GM12878 (cell line): ENCODE measurements around the gene THAP7. TPM values are rescaled to one million over a fixed set of nuclear protein-coding genes. Genes with fewer than 3 reads are reported as not detected.

Experiments
- ATAC-seq: fragments of 200-7000 bp; cut with Tn5 transposase; 3 replicates; pipeline ENCODE4 v1.9.1; 2020; ENCODE audit warnings: mild to moderate bottlenecking, moderate library complexity
- BruUV-seq: library from RNA; stranded (reverse); fragments of 400-500 nt; replicated peaks from 2 replicates; lab custom pipeline; 2021; lab: Mats Ljungman, UMichigan
- CTCF ChIA-PET: fragments of 300-600 bp; sonication (Branson Sonifier 250); formaldehyde crosslinking; extraction: SDS; loops from one replicate; lab custom pipeline; 2021; ENCODE audit warnings: inconsistent platforms; lab: Yijun Ruan, JAX
- POLR2A ChIA-PET: fragments of 350-600 bp; formaldehyde crosslinking; extraction: SDS; loops from one replicate; lab custom pipeline; 2021; ENCODE audit warnings: inconsistent platforms; lab: Charles Lee
- RAD21 ChIA-PET: fragments of 300-600 bp; sonication (Branson Sonifier 250); formaldehyde crosslinking; loops from one replicate; lab custom pipeline; 2023; ENCODE audit warnings: antibody characterized with exemption; ENCODE audit not compliant: unreplicated experiment; lab: Charles Lee
- SMC1A ChIA-PET: fragments of 300-600 bp; sonication (Branson Sonifier 250); formaldehyde crosslinking; loops from one replicate; lab custom pipeline; 2023; ENCODE audit not compliant: unreplicated experiment, uncharacterized antibody; lab: Charles Lee
- DNase-seq: peaks from one replicate; pipeline ENCODE4 v3.0.0-alpha.2; 2011; ENCODE audit warnings: low read depth, low spot score
- FAIRE-seq: peaks from 3 replicates; lab custom pipeline; 2011; peaks lifted over from hg19 to GRCh38; lab: Jason Lieb, UNC
- H2AFZ ChIP-seq: 2 replicates; pipeline ENCODE4 v1.6.0; 2011; ENCODE audit warnings: low read depth, low read length, control low read depth; ENCODE audit not compliant: control insufficient read depth
- H3K27ac ChIP-seq: 2 replicates; pipeline ENCODE4 v1.5.1; 2011; ENCODE audit warnings: control low read depth; ENCODE audit not compliant: control insufficient read depth, insufficient read depth
- H3K27me3 ChIP-seq, 2 experiments: replicated peaks in 1 of 2; 2 replicates each; pipeline versions ENCODE4 v1.6.0 to v1.6.1; 2011; ENCODE audit warnings: low read length in 1 of 2; ENCODE audit not compliant: control insufficient read depth in 2 of 2, insufficient read depth in 2 of 2
- H3K36me3 ChIP-seq, 2 experiments: 2 replicates each; pipeline ENCODE4 v1.5.1; 2011; ENCODE audit warnings: low read length in 1 of 2; ENCODE audit not compliant: control insufficient read depth in 2 of 2, insufficient read depth in 2 of 2
- H3K4me1 ChIP-seq: 2 replicates; pipeline ENCODE4 v1.6.1; 2011; ENCODE audit warnings: mild to moderate bottlenecking, low read length, moderate library complexity, mixed read lengths; ENCODE audit not compliant: control insufficient read depth, insufficient read depth
- H3K4me2 ChIP-seq: 2 replicates; pipeline ENCODE4 v1.6.0; 2011; ENCODE audit warnings: control low read depth; ENCODE audit not compliant: control insufficient read depth, insufficient read depth
- H3K4me3 ChIP-seq: fragments of 200-600 bp; sonication (generic); 2 replicates; pipeline ENCODE4 v1.5.1; 2016
- H3K79me2 ChIP-seq: 2 replicates; pipeline ENCODE4 v1.6.0; 2011; ENCODE audit warnings: low read length; ENCODE audit not compliant: control insufficient read depth, insufficient read depth
- H3K9ac ChIP-seq: 2 replicates; pipeline ENCODE4 v1.8.0; 2011; ENCODE audit warnings: low read length, control low read depth, mixed read lengths; ENCODE audit not compliant: control insufficient read depth, insufficient read depth
- H3K9me3 ChIP-seq: replicated peaks from 3 replicates; pipeline ENCODE4 v1.5.1; 2011; ENCODE audit warnings: mild to moderate bottlenecking, low read length; ENCODE audit not compliant: control insufficient read depth, insufficient read depth
- H4K20me1 ChIP-seq: 2 replicates; pipeline ENCODE4 v1.6.0; 2011; ENCODE audit not compliant: control insufficient read depth, insufficient read depth
- ATF7 ChIP-seq: fragments of 450-650 bp; IDR thresholded peaks from 2 replicates; pipeline ENCODE4 v1.6.1; 2016; ENCODE audit warnings: low read depth, mild to moderate bottlenecking
- BMI1 ChIP-seq: fragments of 450-650 bp; IDR thresholded peaks from 2 replicates; pipeline ENCODE4 v1.6.1; 2016; ENCODE audit warnings: mild to moderate bottlenecking, moderate library complexity, borderline replicate concordance
- EZH2 ChIP-seq: IDR thresholded peaks from 2 replicates; pipeline ENCODE4 v1.6.1; 2012; ENCODE audit warnings: low read depth, mild to moderate bottlenecking, control low read depth, inconsistent platforms, low read length, borderline replicate concordance; ENCODE audit not compliant: control insufficient read depth
- FOXK2 ChIP-seq: fragments of 450-650 bp; IDR thresholded peaks from 2 replicates; pipeline ENCODE4 v1.6.1; 2017; ENCODE audit warnings: mild to moderate bottlenecking, moderate library complexity
- GATAD2B ChIP-seq: fragments of 450-650 bp; conservative IDR thresholded peaks from 2 replicates; pipeline ENCODE4 v1.6.1; 2017; ENCODE audit warnings: low read depth, mild to moderate bottlenecking, moderate library complexity
- RB1 ChIP-seq: fragments of 450-650 bp; formaldehyde crosslinking; IDR thresholded peaks from 2 replicates; pipeline ENCODE4 v1.6.1; 2017; ENCODE audit warnings: mild to moderate bottlenecking, borderline replicate concordance
- SUZ12 ChIP-seq: fragments of 200-600 bp; sonication (generic); IDR thresholded peaks from one replicate; pipeline ENCODE4 v1.6.1; 2018; ENCODE audit warnings: antibody characterized with exemption, mild to moderate bottlenecking; ENCODE audit not compliant: unreplicated experiment
- ZNF274 ChIP-seq: IDR thresholded peaks from one replicate; pipeline ENCODE4 v1.8.0; 2011; ENCODE audit not compliant: insufficient read length, insufficient read depth
- WGBS: methylation state at CpG from one replicate; pipeline ENCODE4 v1.1.6; 2016; ENCODE audit warnings: low lambda C conversion rate; ENCODE audit not compliant: insufficient replicate concordance, insufficient coverage; ENCODE audit errors: missing lambda C conversion rate; 5-methylcytosine and 5-hydroxymethylcytosine counted together
- in situ Hi-C: fragments of 300-500 bp; cut with MboI; formaldehyde crosslinking; loops from 9 replicates; pipeline ENCODE4 v1.14.3; 2018; ENCODE audit warnings: mixed read lengths
- intact Hi-C: fragments of 100-400 bp; cut with micrococcal nuclease; formaldehyde crosslinking; loops from one replicate; pipeline ENCODE4 v1.14.2; 2022; ENCODE audit not compliant: unreplicated experiment
- polyA plus RNA-seq, 11 experiments: library from polyadenylated mRNA; depleted of rRNA in 4 of 11; unstranded in 6 of 11; stranded (reverse) in 5 of 11; fragments of >200 nt; fragmentation: Nextera tagmentation in 4 of 11; fragmentation: Illumina TruSeq in 1 of 11; extraction: Ambion mirVana in 4 of 11; extraction: Trizol in 1 of 11; gene quantifications; 1 replicate in 1 of 11; 2 replicates in 10 of 11; pipeline versions ENCODE4 v1.2.1 to v1.2.3, GENCODE V29; 2011 to 2016; ENCODE audit warnings: inconsistent platforms in 2 of 11, missing spikeins in 2 of 11, low read depth in 1 of 11
- total RNA-seq, 4 experiments: library from RNA; depleted of rRNA in 3 of 4; stranded (reverse); fragments of >200 nt in 3 of 4; fragmentation: Illumina TruSeq in 1 of 4; extraction: Trizol in 1 of 4; gene quantifications; 2 replicates each; pipeline versions ENCODE4 v1.2.1 to v1.2.3, GENCODE V29; 2013 to 2021
- TF ChIP-seq, protein P1 (sequence below): IDR thresholded peaks from 2 replicates; pipeline ENCODE4 v1.6.1; 2012; ENCODE audit warnings: low read length, inconsistent platforms
- TF ChIP-seq, protein P2 (sequence below): fragments of 450-650 bp; IDR thresholded peaks from 2 replicates; pipeline ENCODE4 v1.6.1; 2017; ENCODE audit warnings: mild to moderate bottlenecking, low read depth, inconsistent platforms; ENCODE audit not compliant: poor library complexity, severe bottlenecking
- TF ChIP-seq, protein P3 (sequence below): fragments of 150-350 bp; IDR thresholded peaks from 2 replicates; pipeline ENCODE4 v1.6.1; 2016; ENCODE audit warnings: low read depth, low read length
- TF ChIP-seq, protein P4 (sequence below): IDR thresholded peaks from 2 replicates; pipeline ENCODE4 v1.6.1; 2011; ENCODE audit warnings: low read depth, mild to moderate bottlenecking, low read length, moderate library complexity, borderline replicate concordance; ENCODE audit errors: extremely low read depth
- TF ChIP-seq, protein P5 (sequence below): IDR thresholded peaks from 2 replicates; pipeline ENCODE4 v1.6.1; 2012; ENCODE audit warnings: low read depth, low read length, improper control_type of control experiment

The THAP7 gene
- total and polyA plus RNA-seq, 10 of the 15 experiments (the other 5 are each of a cell fraction or from before 2014, with no cell fraction given): 0.66 to 58.3 (median 26.3) TPM

DNA sequence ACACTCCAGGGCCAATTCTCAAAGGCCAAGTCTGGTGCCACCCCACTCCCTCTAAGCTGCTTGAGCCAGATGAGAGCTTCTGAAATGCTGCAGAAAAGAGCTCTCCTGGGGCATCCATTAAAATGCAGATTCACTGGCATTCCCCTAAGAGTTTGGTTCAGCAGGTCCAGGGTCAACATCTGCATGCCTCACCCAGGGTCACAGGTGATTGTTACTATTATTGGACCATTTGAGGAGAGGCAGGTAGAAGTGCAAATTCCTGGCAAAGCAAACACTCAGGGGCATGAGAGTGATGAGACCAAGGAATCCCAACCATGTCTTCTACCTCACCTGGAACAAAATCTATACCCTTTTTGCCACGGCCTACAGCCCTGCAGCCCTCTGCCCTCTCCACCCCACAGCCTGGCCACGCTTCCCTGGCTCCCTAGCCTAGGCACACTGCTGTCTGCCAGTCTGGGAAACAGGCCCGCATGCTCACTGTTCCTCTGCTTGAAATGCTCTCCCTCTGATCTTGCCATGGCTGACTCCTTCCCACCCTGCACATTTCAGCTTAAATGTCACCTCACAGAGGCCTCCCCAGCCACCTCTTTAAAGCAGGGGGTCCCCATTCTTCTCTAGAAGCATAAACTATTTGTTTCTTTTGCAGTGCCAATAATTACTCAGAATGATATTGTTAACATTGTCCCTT, 8.7 kb upstream of the THAP7 start:
- no TSS peak for BruUV-seq
- Histone ChIP-seq H3K9ac (no peak overlapping the region), H3K79me2 (no peaks in the 10 kb centered on the region), H3K4me3 (no peak overlapping the region), H3K27me3 (no peaks in the 10 kb centered on the region; a peak in 1 of 4 replicates), H3K36me3 (no peaks in the 10 kb centered on the region), H3K4me1 (peaks cover 7% of the 10 kb centered on the region), H4K20me1 (no peaks in the 10 kb centered on the region), H3K4me2 (no peak overlapping the region), H2AFZ (no peak overlapping the region), H3K27ac (no peak overlapping the region), H3K9me3 (no peaks in the 10 kb centered on the region)
- ATAC-seq: no peak
- WGBS: 30% methylated on average over 3 of the region's 3 CpGs
- in situ Hi-C loops (no loop called here), intact Hi-C loops (no loop called here)
- no peak for FAIRE-seq
- ChIA-PET SMC1A (no interaction called here), RAD21 (no interaction called here), POLR2A (no interaction called here), CTCF (no interaction called here)
- DNase-seq: no peak
- TF ChIP-seq ATF7 (no peak), FOXK2 (no peak), RB1 (no peak), SUZ12 (no peak), EZH2 (no peak), BMI1 (no peak), ZNF274 (no peak), GATAD2B (no peak)
- TF ChIP-seq, protein P1, sequence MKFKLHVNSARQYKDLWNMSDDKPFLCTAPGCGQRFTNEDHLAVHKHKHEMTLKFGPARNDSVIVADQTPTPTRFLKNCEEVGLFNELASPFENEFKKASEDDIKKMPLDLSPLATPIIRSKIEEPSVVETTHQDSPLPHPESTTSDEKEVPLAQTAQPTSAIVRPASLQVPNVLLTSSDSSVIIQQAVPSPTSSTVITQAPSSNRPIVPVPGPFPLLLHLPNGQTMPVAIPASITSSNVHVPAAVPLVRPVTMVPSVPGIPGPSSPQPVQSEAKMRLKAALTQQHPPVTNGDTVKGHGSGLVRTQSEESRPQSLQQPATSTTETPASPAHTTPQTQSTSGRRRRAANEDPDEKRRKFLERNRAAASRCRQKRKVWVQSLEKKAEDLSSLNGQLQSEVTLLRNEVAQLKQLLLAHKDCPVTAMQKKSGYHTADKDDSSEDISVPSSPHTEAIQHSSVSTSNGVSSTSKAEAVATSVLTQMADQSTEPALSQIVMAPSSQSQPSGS: no peak
- TF ChIP-seq, protein P2, sequence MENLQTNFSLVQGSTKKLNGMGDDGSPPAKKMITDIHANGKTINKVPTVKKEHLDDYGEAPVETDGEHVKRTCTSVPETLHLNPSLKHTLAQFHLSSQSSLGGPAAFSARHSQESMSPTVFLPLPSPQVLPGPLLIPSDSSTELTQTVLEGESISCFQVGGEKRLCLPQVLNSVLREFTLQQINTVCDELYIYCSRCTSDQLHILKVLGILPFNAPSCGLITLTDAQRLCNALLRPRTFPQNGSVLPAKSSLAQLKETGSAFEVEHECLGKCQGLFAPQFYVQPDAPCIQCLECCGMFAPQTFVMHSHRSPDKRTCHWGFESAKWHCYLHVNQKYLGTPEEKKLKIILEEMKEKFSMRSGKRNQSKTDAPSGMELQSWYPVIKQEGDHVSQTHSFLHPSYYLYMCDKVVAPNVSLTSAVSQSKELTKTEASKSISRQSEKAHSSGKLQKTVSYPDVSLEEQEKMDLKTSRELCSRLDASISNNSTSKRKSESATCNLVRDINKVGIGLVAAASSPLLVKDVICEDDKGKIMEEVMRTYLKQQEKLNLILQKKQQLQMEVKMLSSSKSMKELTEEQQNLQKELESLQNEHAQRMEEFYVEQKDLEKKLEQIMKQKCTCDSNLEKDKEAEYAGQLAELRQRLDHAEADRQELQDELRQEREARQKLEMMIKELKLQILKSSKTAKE: no peak
- TF ChIP-seq, protein P3, sequence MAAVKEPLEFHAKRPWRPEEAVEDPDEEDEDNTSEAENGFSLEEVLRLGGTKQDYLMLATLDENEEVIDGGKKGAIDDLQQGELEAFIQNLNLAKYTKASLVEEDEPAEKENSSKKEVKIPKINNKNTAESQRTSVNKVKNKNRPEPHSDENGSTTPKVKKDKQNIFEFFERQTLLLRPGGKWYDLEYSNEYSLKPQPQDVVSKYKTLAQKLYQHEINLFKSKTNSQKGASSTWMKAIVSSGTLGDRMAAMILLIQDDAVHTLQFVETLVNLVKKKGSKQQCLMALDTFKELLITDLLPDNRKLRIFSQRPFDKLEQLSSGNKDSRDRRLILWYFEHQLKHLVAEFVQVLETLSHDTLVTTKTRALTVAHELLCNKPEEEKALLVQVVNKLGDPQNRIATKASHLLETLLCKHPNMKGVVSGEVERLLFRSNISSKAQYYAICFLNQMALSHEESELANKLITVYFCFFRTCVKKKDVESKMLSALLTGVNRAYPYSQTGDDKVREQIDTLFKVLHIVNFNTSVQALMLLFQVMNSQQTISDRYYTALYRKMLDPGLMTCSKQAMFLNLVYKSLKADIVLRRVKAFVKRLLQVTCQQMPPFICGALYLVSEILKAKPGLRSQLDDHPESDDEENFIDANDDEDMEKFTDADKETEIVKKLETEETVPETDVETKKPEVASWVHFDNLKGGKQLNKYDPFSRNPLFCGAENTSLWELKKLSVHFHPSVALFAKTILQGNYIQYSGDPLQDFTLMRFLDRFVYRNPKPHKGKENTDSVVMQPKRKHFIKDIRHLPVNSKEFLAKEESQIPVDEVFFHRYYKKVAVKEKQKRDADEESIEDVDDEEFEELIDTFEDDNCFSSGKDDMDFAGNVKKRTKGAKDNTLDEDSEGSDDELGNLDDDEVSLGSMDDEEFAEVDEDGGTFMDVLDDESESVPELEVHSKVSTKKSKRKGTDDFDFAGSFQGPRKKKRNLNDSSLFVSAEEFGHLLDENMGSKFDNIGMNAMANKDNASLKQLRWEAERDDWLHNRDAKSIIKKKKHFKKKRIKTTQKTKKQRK: no peak
- TF ChIP-seq, protein P4, sequence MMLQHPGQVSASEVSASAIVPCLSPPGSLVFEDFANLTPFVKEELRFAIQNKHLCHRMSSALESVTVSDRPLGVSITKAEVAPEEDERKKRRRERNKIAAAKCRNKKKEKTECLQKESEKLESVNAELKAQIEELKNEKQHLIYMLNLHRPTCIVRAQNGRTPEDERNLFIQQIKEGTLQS: no peak
- TF ChIP-seq, protein P5, sequence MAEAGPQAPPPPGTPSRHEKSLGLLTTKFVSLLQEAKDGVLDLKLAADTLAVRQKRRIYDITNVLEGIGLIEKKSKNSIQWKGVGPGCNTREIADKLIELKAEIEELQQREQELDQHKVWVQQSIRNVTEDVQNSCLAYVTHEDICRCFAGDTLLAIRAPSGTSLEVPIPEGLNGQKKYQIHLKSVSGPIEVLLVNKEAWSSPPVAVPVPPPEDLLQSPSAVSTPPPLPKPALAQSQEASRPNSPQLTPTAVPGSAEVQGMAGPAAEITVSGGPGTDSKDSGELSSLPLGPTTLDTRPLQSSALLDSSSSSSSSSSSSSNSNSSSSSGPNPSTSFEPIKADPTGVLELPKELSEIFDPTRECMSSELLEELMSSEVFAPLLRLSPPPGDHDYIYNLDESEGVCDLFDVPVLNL: no peak
